HG03097 (cell line): ENCODE measurements around the gene FAAP20.

Experiments
- ATAC-seq: cut with Tn5 transposase; IDR thresholded peaks from one replicate; pipeline ENCODE4 v1.9.1; 2021; ENCODE audit not compliant: unreplicated experiment, low FRiP score

FAAP20 gene

DNA sequence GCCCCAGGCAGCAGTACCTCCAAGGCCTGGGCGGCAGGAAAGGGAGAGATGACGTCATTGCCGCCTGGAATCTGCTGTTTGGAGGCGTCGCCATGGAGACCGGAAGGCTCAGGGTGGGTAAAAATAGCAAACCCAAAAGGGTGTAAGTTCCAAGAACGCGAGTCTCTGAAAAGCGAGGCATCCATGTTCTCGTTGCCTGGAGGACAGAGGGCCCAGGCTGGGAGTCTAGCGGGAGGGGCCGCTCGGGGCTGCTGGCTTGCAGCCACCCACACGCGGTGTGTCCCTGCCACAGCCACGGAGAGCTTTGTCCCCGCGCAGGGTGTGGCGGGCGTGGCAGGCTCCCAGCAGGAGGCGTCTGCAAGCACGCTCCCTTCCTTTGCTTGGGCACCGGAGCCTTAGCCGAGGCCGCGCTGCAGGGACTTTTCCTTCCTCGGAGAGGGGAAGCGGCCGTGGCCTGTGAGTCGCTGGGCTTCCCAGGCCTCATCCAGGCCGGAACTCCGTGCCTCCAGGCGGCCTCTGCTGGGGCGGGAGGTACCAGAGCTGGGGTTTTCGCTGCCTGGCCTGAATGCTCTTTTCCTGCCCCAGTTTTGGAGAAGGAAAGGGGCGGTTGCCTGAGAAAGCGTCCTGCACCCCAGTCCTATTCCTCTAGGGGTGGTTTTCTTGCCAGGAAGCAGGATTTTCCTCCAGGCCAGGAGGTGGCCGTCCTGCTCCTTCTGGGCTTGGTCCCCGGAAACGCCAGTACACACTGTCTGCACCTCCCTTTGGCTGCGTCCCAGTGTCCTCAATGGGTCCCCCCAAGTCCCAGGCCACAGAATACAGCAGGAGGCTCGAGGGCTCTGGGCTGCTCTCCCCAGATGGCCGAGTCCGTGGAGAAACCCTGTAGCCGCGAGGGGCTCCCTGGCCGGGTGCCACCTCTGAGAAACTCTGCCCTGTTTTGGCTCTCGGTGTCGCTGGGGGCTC is 18.2 kb upstream of the FAAP20 start:
- no peak for ATAC-seq

DNA sequence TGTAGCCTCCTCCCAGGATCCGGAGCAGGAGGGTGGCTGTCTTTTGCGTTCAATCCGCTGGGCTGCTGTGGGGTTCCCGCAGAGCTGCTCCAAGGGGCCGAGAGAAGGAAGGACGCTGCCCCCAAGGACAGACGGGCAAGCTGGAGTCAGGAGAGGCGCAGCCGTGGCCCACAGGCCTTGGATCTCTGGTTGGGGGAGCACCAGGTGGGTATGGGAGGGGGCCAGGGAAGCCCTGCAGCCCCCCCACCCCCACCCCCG is 17.6 kb upstream of the FAAP20 start:
- no peak for ATAC-seq

DNA sequence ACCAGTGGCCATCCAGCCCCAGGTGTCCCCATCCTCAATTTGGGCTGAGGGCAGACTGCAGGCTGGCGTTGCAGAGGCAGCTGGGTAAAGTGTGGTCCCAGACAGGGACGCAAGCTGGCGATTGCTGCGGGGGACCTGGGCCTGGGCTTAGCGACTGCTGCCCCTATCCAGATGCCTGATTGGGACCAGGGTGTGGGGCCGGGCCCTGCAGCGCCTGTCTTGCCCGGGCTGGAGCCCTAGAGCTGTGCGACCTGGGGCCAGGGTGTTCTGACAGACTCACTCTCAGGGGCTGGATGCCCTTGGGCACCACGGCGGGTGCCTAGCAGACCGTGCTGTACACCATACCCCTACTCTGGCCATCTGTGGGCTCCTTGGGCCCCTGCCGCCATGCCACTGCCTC is 16.2 kb upstream of the FAAP20 start:
- no peak for ATAC-seq

DNA sequence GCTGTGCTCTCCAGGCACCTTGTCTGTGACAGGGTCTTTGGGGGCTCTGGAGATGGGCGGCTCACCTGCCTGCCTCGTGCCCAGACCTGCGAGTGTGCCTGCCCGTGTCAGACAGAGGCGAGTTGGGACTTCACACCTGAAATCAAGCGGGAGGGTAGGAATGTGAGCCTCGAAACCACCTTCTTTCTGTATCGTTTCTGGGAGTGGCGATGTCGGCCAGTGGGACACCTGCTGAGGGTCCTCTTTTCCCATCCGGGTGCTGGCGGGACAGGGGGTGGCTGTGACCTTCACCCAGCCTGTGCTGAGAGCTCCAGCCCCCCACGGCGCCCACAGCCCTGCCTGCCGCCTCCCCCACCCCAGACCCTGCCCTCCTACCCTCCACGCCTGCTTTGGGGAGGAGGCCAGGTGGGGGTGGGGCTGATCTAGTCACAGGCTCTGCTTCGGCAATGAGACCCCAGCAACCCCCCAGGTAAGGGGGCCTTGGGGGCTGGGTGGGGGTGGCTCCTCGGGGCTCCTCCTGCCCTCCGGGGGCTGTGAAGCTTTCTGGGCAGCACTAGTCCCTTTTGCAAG is 15.6 kb upstream of the FAAP20 start:
- ATAC-seq = no peak

DNA sequence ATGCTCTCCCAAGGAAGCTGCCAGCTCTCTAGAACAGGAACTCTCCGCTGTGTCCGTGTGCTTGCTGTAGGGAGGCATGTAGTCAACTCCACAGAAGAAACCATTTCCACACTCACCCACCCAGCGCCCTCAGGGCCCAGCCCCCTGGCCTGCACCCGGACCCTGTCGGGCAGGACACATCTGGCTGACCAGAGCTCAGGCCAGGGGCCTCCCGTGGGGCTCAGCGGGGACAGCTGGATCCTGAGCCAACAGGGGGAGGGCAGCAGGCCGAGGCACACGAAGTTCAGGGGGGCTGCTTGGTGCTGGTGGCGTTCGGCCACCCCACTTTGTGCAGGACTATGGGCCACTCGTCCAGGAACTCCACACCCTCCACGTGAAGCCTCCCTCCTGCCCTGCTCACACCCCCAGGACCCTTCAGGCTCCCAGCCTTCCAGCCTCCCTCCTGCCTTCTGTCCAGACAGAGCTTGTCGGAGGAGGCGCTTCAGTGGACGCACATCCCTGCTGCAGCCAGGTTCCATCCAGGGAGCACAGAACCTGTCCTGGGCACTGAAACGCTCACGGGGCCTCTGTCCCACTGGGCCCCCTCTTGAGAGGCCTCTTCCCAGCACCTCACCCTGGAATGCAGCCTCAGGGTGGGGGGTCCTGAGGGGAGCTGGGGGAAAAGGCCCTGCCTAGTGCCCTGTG is 15.0 kb upstream of the FAAP20 start:
- ATAC-seq = no peak

DNA sequence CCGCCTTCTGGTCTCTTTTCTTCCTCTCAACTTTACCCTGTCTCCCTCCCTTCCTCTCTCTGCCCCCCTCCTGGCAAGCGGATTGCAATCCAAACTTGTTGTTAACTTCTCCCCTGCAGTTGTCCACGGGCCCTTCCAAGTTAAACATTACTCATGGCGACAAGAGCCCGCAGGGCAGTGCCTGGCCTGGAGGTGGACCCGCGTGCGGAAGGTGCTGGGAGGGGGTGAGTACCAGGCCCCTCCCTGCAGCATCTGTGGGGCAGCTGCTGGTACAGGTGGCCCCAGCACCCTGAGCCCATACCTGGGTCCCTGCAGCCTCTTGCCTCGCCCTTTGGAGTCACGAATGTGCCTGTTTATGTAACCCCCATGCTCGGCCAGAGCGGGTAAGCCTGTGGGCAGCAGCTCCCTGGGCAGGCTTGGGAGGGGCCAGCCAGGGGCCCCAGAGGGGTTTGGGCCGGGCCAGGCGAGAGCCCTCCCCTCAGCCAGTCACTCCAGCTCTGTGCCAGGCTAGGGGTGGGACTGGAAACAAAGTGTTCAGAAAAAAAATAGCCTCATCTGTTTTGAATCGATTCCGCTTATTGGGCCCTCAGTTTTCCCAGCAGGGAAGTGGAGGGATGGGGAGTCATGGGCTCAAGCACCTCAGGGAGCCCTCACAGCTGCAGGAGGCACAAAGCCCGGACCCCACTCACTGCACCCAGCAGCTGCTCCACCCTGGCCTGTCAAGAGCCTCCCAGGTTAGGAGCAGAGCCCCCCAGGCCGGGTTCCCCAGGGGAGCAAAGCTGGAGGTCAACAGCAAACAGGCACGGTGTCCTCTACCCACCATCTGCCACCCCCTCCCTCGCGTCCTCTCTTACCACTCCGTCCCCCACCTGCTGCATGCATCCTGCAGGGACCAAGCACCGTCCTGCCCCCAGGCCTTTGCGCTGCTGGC is 14.0 kb upstream of the FAAP20 start:
- ATAC-seq = no peak

DNA sequence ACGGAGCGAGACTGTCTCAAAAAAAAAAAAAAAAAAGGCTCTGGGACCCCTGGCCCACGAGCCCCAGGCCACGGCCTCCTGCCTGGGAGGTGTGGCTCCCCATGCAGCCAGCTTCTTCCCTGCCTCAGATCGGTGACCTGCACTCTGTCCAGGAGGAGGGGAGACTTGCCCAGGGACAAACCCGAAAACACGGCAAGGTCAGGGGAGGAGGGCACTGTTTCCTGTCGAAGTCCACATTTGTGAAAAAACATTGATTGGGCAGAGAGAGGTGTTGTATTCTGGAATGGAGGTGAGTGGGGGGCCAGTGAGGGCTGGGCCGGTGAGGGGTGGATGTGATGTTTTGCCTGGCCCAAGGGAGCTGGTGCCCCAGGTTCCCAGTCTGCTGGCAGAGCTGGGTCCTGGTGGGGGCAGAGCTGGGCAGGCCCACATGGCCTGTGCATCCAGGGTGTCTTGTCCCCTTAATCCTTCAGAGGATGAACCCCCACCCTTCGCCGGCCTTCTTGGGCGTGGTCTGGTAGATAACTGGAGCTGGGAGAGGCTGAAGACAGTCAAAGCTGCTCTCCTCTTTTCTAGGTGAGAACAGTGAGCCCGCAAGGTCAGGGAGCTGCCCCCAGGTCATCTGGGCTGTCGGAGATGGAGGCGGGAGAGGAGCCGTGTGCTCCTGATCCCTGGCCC is 12.4 kb upstream of the FAAP20 start:
- no peak for ATAC-seq

DNA sequence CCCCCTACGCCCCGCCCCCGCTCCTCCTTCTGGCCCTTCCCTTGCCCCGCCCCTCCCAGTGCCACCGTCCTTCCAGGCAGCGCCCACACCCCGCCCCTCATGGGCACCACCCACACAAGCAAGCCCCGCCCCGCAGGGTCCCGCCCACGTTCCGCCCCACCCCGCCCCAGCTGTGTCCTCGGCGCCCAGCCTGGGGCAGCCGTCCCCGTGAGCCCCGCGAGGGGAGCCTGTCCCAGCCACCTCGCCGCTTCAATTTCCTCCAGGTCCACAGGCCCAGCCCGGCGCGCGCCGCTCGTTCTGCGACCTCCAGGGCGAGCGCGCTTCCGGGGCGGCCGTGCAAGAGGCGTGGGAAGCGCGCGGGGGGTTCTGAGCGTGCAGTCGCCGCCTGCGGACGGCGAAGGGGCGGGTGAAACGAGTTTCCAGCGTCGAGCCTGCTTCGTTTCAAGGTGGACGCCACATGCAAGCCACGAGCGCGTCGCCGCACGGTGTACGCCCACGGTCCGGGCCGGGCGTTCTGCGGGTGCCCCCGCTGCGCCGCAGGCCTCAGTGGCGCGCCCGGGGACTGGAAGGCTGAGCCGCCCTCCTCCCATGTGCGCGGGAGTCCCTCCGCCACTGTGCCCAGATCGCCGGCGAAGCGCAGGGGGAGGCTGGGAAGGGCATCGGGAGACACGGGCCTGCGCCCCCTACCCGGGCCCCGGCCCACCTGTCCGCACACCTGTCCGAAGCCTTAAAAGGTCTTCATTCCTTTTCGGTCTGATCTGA is 10.8 kb upstream of the FAAP20 start:
- peak; percentile 50 for ATAC-seq

DNA sequence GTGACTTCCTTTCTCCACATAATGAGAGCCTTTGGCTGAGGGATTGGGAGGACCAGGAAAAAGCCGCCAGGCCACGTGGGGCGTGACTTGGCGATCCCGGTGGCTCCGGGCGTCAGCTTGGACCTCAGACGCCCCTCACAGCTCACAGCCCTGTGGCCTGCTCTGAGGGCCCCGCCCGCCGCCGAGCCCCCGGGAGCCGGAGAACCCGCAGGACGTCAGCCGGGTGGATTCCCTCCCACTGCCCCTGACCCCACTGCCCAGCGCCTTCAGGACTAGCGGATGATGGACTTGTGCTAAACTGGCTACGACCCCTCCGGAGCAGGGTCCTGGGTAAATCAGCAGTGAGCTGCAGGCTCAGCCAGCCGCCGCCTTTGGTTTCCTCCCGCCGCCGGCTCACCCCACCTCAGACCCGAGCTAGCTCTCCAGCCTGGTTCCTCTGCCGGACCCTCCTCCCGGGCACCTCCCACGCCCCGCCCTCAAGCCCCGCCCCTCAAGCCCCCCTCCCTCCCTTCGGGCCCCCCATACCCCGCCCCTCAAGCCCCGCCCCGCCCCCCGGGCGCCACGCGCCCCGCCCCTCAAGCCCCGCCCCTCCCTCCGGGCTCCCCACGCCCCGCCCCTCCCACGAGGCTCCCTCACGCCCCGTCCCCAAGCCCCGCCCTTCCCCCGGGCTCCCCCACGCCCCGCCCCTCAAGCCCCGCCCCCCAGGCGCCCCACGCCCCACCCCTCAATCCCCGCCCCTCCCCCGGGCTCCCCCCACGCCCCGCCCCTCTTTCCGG is 10.0 kb upstream of the FAAP20 start:
- no peak for ATAC-seq

DNA sequence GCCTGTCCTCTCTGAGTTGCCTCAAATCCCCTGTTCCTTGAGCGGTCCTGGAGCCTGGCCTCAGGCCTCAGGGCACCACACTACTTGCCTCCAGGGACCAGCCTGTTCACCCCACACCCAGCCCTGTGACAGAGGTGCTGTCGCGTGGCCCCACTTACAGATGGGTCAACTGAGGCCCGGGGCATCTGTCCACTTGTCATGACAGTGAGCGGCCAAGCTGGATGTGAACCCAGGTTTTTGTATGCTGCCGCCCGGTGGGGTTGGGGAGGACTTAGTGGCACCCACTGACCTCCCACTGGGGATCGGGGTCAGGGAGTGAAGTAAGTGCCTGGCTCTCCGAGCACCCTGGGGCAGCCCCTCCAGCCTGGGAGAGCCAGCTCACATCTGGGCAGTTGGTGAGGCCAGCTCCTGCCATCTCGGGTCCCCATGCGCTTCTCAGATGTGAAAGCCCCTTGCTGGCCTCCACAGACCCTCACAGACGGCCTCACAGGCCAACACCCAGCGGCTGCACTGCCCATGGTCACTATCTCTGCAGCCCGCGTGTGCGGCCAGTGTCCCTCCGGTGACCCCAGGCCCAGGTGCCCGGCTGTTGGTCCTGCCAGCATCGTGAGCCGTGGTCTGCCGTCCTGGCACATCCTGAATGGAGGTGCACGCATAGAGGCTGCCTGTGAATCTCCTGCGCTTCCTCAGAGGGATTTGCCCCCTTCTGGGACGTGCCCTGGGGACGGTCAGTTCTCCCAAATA is 9.3 kb upstream of the FAAP20 start:
- ATAC-seq = no peak

DNA sequence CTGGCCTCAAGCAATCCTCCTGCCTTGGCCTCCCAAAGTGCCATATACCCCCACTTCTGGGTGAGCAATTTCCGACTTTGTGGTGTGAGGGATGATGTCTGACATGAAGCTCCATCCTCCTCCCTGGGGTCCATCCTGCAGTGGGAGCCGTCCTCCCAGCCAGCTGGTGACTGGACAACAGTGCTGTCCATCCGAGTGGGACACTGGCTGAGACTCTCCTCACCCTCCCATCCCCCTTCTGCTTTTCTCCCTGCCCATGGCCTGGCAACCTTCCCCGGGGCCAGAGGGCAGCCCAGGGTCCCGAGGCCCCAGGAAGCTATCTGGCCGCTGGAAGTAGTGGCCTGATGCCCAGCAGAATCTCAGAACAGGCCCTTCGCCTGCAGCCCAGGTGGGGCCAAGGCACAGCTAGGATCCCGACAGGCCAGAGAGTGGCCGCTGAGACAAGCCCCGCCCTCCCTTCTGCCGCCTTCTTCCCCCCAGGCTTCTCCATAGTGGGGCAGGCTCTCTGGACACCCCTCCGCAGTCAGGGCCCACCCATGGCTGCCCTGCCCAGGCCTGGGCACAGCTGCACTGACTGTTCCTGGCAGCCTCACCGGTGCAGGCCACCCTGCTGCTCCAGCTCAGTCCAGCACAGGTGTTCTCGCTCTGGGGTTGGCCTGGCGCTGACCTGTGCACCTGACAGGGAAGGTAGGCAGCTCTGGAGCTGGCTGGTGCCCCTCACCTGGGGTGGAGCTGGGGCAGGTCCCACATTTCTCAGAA is 8.4 kb upstream of the FAAP20 start:
- ATAC-seq = no peak

DNA sequence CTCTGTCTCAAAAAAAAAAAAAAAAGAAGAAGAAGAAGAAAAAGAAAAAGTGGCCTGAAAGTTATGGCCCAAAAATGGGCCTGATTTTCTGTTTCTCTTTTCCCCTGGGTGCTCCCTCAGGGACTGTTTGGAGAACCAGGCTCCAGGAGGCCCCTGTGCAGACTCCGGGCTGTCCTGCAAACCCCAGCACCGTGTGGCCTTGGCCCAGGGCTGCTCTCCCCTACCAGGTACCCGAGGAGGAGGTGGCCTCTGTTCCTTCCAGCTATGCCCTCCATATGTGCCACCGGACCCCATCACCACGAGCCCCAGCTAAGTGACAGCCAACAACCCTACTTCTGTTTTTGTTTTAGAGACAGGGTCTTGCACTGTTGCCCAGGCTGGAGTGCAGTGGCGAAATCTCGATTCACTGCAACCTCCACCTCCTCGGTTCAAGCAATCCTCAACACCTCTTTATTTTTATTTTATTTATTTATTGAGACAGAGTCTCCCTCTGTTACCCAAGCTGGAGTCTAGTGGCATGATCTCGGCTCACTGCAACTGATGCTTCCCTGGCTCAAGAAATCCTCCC is 7.5 kb upstream of the FAAP20 start:
- no peak for ATAC-seq

DNA sequence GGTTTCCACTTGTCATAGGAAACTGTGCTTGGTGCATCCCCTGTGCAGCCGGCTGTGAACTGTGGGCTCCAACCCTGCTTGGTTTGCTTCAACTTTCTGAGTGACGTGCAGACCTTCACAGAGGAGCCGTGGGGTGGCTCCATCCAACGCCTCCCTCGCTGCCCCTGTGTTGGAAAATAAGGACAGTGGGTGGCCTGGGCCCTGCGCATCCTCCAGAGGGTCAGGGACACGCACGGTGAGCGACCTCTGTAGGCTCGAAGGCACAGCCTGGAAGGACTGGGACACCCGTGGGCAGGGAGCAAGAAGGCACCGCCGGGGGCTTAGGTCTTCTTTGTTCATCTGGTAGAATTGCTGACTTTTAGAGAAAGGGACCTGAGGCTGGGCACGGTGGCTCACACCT is 6.5 kb upstream of the FAAP20 start:
- no peak for ATAC-seq

DNA sequence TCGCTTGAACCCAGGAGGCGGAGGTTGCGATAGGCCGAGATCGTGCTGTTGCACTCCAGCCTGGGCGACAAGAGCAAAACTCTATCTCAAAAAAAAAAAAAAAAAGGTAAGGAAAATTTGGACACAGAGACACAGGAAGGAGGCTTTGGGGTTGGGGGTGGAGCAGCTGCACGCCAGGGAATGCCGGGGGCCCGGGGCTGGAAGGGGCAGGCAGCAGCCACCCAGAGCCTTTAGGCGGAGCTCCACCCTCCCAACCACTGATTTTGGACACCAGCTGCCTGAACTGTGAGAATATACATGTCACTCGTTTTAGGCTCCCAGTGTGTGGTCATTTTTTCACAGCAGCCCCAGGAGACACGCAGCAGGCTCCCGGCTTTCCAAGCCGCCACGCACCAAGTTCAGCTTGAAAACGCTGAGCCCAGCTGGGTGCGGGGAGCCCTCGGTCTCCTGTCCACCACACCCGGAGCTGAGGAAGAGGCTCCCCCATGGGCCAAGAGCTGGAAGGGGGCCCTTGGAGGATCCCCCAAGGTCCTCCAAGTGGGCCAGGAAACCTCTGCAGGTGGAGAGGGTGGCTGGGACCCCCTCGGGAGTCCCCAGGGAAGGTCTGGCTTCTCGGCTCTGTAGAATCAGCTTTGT is 5.9 kb upstream of the FAAP20 start:
- no peak for ATAC-seq

DNA sequence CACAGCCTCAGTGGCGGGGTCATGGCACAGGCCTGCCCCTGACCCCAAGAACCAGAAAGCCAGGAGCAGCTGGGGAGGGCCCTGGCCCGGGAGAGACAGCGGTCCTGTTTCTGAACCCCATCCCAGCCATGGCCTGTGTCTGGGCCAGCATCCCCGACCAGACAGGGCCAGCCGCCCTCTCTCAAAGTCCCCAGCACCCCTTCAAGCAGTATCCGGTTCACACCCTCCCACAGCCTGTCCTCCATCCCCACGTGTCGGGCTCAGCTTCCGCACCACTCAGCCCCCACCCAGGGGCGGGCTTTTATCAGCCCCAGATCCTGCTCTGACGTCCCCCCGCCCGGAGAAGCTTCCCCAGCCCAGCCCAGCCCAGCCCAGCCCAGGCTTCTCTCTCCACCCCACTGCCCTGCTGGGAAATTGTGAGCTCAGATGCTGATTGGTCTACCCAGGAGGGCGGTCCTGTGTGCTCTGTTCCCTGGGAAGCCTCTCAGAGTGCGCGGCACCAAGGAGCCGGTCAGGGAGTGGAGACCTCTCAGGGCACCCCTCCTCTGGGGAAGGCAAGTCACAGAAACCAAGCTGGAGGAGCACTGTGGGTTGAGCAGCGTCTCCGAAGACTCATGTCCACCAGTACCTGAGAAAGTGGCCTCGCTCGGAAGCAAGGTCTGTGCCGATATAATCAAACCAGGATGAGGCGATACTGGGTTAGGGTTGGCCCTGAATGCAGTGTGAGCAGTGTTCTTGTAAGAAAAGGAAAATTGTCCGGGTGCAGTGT is 4.7 kb upstream of the FAAP20 start:
- no peak for ATAC-seq

DNA sequence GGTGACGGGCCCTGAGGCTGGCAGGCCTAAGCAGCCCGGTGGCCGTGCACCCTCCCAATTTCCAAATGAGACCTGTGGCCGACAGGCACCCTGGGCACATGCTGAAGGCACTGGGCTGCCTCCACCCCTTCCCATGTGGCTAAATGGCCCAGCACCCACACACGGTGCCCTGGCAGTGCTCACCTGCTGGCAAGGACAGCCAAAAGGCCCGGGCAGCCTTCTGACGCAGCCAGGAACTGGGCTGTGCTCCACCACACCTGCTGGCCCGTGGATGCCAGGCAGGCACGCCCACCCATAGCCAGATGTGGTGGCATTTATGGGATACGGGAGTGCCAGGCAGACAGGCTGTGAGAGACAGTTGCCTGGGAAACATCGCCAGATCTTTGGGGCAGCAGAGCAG is 4.0 kb upstream of the FAAP20 start:
- no peak for ATAC-seq
